Stimulated activated memory B cell treated with anti-CD40 and anti-IgM and Interleukin-4, amounts not matched to agents 10 μg/mL and 1 μg/mL and 100 μg/mL, for 72 hours (primary cell): ENCODE data around the gene PRDM8.

Experiments
- ATAC-seq: fragments of 150-1000 bp; cut with Tn5 transposase; 2 replicates; pipeline ENCODE4 v1.10.0; 2021
- H3K27ac Mint-ChIP-seq: one replicate; pipeline ENCODE4 v1.8.0; 2022; ENCODE audit warnings: mild to moderate bottlenecking, mixed read lengths
- H3K27me3 Mint-ChIP-seq: one replicate; pipeline ENCODE4 v1.8.0; 2022; ENCODE audit warnings: mixed read lengths
- H3K36me3 Mint-ChIP-seq: one replicate; pipeline ENCODE4 v1.8.0; 2022; ENCODE audit warnings: mixed read lengths
- H3K4me1 Mint-ChIP-seq: one replicate; pipeline ENCODE4 v1.8.0; 2022; ENCODE audit warnings: mixed read lengths
- H3K4me3 Mint-ChIP-seq: one replicate; pipeline ENCODE4 v1.8.0; 2022; ENCODE audit warnings: mild to moderate bottlenecking, moderate library complexity, mixed read lengths
- H3K9me3 Mint-ChIP-seq: one replicate; pipeline ENCODE4 v1.8.0; 2022; ENCODE audit warnings: mixed read lengths

The PRDM8 gene

DNA sequence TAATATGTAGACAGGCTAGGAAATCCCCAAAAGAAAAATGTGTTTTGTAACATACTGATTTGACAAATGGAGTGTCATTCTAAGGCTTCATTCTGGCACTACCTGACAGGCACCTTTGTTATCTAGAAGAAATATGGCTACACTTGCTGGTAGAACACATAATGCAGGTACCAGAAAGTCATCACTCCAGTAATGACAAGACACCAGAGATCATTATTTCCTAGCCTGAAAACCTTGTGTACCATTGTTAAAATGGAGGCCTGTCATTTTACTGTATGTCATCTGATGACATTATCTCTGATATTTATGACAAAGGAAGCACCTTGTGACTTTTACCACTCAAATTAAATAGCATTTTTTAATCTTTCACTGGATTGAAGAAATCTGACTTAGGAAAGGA, 55.6 kb downstream of the PRDM8 start:
- Mint-ChIP-seq H3K4me3 (no peak overlapping the region), H3K9me3 (no peaks in the 10 kb centered on the region), H3K27me3 (peaks cover 30% of the 10 kb centered on the region), H3K36me3 (no peaks in the 10 kb centered on the region), H3K27ac (no peak overlapping the region), H3K4me1 (peaks cover 5% of the 10 kb centered on the region)
- no peak for ATAC-seq

DNA sequence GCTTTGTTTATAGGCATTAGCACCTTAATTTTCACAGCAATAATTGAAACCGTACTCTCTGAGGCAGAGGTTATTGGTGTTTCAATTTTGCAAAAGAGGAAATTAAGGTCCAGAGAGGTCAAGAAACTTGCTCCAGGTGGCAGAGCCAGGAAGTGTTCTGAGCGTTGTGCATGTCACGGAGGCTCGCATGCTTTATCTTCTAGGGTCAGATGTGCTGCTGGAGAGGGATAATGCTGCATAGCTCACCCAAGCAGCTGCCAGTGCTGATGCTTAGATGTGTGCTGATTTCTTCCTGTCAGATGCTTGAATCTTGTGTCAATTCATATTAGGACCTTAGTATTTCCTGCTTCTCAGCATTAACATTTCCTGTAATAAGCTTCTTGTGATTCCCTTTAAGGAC, 56.2 kb downstream of the PRDM8 start:
- Mint-ChIP-seq H3K36me3 (no peaks in the 10 kb centered on the region), H3K4me1 (peaks cover 5% of the 10 kb centered on the region), H3K9me3 (no peaks in the 10 kb centered on the region), H3K27me3 (peaks cover 36% of the 10 kb centered on the region), H3K27ac (no peak overlapping the region), H3K4me3 (no peak overlapping the region)
- ATAC-seq: no peak
